G401 (cell line): Measurements from ENCODE around the gene PDE9A. TPM values are rescaled to one million over a fixed set of nuclear protein-coding genes. Genes with fewer than 3 reads are reported as not detected.

Experiments
- DNase-seq: peaks from one replicate; pipeline ENCODE4 v3.0.0-alpha.2; 2015; ENCODE audit warnings: low spot score
- in situ Hi-C: cut with HindIII; loops from 2 replicates; pipeline ENCODE4 v1.10.0; 2016; ENCODE audit warnings: low sequenced_read_pairs, mixed read lengths
- total RNA-seq: library from RNA; depleted of rRNA; stranded (reverse); fragments of >200 nt; shearing (Covaris generic); gene quantifications from 2 replicates; pipeline ENCODE4 v1.2.3, GENCODE V29; 2014

The PDE9A gene
- total RNA-seq, 1 experiment from 2014 or later: 5.7 TPM

GRCh38 chr21:42666023-42666747, 12.8 kb downstream of the PDE9A start:
- in situ Hi-C loops: no loop called here
- no peak for DNase-seq

- DNase-seq: no peak
- in situ Hi-C loops: no loop called here
These were observed 13.5 kb downstream of the PDE9A start for GRCh38 chr21:42666925-42667324.

- DNase-seq: no peak
- in situ Hi-C loops: no loop called here
These were observed 15.0 kb downstream of the PDE9A start for GRCh38 chr21:42668298-42668992.

- DNase-seq: no peak
These were observed 15.6 kb downstream of the PDE9A start for GRCh38 chr21:42669041-42669440.

GRCh38 chr21:42670058-42670880, 16.8 kb downstream of the PDE9A start:
- DNase-seq: no peak
- in situ Hi-C loops: no loop called here

More at GRCh38 chr21:42669041-42669440, 15.6 kb downstream of the PDE9A start:
- in situ Hi-C loops: no loop called here

- in situ Hi-C loops: no loop called here
- no peak for DNase-seq
These were observed 17.5 kb downstream of the PDE9A start for GRCh38 chr21:42670884-42671283.

GRCh38 chr21:42671778-42672593, 18.6 kb downstream of the PDE9A start:
- DNase-seq: no peak
- in situ Hi-C loops: no loop called here

GRCh38 chr21:42672699-42673458, 19.5 kb downstream of the PDE9A start:
- DNase-seq: no peak
- in situ Hi-C loops: no loop called here

- no peak for DNase-seq
- in situ Hi-C loops: no loop called here
These were observed 20.4 kb downstream of the PDE9A start for GRCh38 chr21:42673633-42674328.

- no peak for DNase-seq
- in situ Hi-C loops: no loop called here
These were observed 21.0 kb downstream of the PDE9A start for GRCh38 chr21:42674351-42674940.

GRCh38 chr21:42675403-42675802, 22.0 kb downstream of the PDE9A start:
- in situ Hi-C loops: no loop called here
- DNase-seq: no peak

- in situ Hi-C loops: no loop called here
- DNase-seq: peak; percentile 50
These were observed 23.4 kb downstream of the PDE9A start for GRCh38 chr21:42676808-42677207.

GRCh38 chr21:42677339-42678321, 24.2 kb downstream of the PDE9A start:
- no peak for DNase-seq
- in situ Hi-C loops: no loop called here

- DNase-seq: no peak
- in situ Hi-C loops: no loop called here
These were observed 25.3 kb downstream of the PDE9A start for GRCh38 chr21:42678618-42679295.

GRCh38 chr21:42679319-42680057, 26.1 kb downstream of the PDE9A start:
- DNase-seq: no peak
- in situ Hi-C loops: no loop called here

- DNase-seq: no peak
- in situ Hi-C loops: no loop called here
These were observed 26.6 kb downstream of the PDE9A start for GRCh38 chr21:42680058-42680330.
